GM18517 (cell line): ENCODE measurements around the gene KSR1.

ENCODE experiments used
- ATAC-seq: cut with Tn5 transposase; IDR thresholded peaks from one replicate; pipeline ENCODE4 v1.9.1; 2021; ENCODE audit warnings: mild to moderate bottlenecking, moderate library complexity; ENCODE audit not compliant: unreplicated experiment

The KSR1 gene

GRCh38 chr17:27581016-27581415, 124.8 kb downstream of the KSR1 start:
- no peak for ATAC-seq

- no peak for ATAC-seq
Observed at GRCh38 chr17:27582696-27583095, 126.4 kb downstream of the KSR1 start.

- no peak for ATAC-seq
Observed at GRCh38 chr17:27585153-27585681, 129.0 kb downstream of the KSR1 start.

GRCh38 chr17:27585792-27586191, 129.5 kb downstream of the KSR1 start:
- ATAC-seq = no peak

- no peak for ATAC-seq
Observed at GRCh38 chr17:27586203-27586721, 130.0 kb downstream of the KSR1 start.

- no peak for ATAC-seq
Observed at GRCh38 chr17:27588354-27588753, 132.1 kb downstream of the KSR1 start.

GRCh38 chr17:27590864-27591263, 134.6 kb downstream of the KSR1 start:
- ATAC-seq = no peak

GRCh38 chr17:27591986-27592385, 135.7 kb downstream of the KSR1 start:
- ATAC-seq = no peak

GRCh38 chr17:27593232-27593856, 137.1 kb downstream of the KSR1 start:
- ATAC-seq = no peak

GRCh38 chr17:27593857-27594255, 137.6 kb downstream of the KSR1 start:
- no peak for ATAC-seq

- no peak for ATAC-seq
Observed at GRCh38 chr17:27595208-27595607, 139.0 kb downstream of the KSR1 start.

GRCh38 chr17:27596096-27596495, 139.8 kb downstream of the KSR1 start:
- no peak for ATAC-seq

- no peak for ATAC-seq
Observed at GRCh38 chr17:27596566-27597187, 140.4 kb downstream of the KSR1 start.

GRCh38 chr17:27597188-27597580, 140.9 kb downstream of the KSR1 start:
- no peak for ATAC-seq

GRCh38 chr17:27597783-27598320, 141.6 kb downstream of the KSR1 start:
- ATAC-seq = no peak

- no peak for ATAC-seq
Observed at GRCh38 chr17:27598337-27599050, 142.2 kb downstream of the KSR1 start.

GRCh38 chr17:27600471-27600870, 144.2 kb downstream of the KSR1 start:
- no peak for ATAC-seq

- no peak for ATAC-seq
Observed at GRCh38 chr17:27601069-27601974, 145.1 kb downstream of the KSR1 start.

- no peak for ATAC-seq
Observed at GRCh38 chr17:27601975-27602302, 145.7 kb downstream of the KSR1 start.

GRCh38 chr17:27602721-27603420, 146.6 kb downstream of the KSR1 start:
- ATAC-seq = no peak
